ENCODE results near the gene PARP1.
"Not testable (repeated sequence)": the region's sequence is repeated elsewhere in the genome, so short reads cannot be mapped to it uniquely, and the experiment has no call there.

PARP1 gene

DNA sequence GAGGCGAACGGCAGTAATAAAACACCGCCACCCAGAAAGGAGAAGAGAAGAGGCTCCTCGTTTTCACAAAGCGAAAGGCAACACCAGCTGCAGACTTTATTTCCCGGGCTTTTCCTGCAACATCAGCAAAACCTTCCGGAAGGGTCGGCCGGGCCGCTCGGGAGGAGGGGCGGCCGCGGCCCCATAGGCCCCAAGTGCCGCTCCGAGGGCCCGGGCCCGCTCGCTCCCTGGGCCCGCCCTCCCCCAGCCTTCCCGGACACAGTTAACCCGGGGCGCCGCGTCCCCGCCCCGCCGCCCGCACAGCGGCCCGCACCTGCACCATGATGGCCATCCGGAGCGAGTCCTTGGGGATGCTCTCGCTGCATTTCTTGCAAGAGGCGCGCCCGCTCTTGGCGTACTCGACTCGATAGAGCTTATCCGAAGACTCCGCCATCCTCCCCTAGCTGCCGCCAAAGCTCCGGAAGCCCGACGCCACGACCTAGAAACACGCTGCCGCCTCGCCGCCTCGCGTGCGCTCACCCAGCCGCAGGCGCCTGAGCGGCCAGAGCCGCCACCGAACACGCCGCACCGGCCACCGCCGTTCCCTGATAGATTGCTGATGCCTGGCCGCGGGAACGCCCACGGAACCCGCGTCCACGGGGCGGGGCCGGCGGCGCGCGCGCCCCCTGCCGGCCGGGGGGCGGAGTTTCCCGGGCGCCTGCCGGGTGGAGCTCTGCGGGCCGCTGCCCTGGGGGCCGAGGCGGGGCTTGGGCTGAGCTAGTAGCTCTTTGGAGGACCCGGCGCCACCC is at the start of gene PARP1:
TSS of gene PARP1 (minus strand) at position 597 of the 788 bp plus-strand sequence. CDS start at position 433, 164 bp downstream.
- DNase-seq = peak; percentile 55

DNA sequence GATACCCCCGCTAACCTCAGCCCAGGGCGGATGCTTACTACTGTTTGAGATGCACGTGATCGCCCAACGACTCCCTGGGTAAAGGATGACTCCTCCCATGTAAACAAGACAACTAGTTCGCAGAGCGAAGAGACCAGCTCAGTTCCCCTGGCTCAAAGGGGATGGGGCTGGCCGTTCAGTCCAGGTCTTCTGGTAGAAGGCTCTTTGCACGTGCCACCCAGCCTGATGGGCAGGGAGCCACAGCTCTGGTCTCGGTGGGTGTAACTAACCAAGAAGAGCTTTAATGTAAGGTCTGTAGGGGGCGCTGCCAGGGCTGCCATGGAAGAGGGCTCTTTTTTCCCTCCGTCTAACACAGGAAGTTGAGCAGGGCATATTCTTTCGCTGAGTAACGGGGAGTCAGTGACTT is 49.4 kb upstream of the PARP1 start:
- no peak for DNase-seq

DNA sequence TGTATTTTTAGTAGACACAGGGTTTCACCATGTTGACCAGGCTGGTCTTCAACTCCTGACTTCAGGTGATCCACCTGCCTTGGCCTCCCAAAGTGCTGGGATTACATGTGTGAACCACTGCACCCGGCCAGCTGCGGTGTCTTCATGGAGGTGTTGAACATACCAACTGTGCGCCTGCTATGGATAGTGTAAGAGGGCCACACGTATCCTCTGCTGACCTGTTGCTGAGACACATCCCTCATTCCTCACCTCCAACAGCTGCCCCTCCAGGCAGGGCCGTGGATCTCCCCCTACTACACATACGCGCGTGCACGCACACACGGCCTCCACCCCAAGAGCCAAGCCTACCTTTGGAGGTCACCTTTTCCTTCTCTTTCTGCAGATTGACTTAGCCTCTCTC is 48.0 kb upstream of the PARP1 start:
- no peak for DNase-seq

DNA sequence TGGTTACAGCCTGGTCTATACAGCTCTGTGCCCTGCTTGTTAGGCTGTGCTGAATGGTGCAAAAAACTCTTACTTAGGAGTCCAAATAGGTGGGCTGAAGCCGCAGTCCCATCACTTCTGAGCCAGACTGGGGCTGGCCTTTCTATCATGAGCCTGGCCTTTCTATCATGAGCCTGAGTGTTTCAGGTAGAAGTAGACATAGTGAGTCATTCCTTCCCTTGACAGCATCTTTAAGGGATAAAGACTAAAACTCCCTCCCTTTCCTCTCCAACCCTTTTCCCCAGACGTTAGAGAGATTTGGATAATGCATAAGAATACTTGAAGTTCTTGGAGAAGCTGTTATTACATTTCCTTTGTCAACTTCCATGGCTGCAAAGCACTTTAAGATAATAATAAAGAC is 46.5 kb upstream of the PARP1 start:
- DNase-seq = no peak

DNA sequence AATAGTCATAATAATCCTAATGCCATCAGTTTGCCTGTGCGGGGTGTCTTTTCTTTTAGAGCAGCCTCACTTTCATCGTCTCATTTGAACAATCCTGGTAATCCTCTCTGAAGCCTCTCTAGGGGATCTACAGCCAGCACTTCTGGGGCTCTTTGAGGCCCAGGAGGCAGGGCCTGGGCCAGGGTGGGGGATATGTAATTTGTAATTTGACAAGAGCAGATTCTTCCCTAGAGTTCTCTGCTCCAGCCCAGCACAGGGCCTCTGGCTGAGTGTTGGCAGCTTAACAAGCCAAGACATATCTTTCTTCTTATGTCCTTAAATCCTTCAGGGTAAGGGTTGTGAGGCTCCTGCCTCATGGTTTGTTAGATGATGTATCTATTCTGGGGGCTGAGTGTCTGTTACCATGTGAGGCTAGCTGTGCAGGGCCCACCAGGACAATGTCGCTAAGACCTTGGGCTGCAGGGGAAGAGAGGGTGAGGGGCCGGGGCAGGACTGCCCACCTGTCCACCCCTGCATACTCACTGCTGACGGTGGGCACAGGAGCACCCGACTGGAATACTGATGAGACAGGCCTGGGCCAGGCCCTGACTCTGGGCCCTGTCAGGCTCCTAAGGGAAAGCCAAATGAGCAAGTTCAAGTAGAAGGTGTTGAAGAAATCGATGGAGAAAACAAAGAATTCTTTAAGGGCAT is 45.3 kb upstream of the PARP1 start:
- no peak for DNase-seq

DNA sequence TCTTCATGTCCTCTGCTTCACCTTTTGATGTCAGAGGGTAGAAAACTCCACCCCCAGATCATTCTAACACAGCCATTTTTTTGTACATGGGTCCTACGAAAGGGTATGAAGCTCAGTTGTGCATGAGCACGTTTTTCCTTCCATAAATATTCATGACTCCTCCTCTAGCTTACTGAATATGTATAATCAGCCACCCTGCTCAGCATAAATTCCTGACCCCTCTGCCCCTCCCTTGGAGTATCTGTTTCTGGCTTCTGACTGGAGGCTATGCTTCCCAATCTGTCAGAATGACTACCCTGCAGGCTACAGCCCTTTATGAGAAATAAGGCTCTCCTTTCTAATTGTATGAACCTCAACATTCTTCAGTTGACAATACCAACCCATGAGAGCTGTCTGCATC is 42.8 kb upstream of the PARP1 start:
- no peak for DNase-seq

DNA sequence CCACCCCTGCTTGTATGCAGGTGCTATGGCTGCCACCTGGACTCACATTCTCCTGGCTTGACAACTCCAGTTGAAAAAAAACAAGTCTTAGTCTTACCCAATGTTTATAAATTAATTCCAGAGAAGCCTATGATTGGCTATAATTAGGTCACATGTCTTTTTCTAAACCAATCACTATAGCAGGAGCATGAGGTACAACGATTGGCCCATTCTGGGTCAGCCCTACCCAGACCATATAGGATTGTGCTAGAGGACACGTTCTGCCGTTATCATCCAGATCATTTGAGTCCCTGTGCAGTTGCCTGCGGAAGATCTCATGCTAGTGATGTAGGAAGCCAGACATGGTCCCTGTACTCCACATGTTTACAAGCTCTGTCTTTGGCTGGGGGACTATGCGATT is 41.9 kb upstream of the PARP1 start:
- DNase-seq = no peak

DNA sequence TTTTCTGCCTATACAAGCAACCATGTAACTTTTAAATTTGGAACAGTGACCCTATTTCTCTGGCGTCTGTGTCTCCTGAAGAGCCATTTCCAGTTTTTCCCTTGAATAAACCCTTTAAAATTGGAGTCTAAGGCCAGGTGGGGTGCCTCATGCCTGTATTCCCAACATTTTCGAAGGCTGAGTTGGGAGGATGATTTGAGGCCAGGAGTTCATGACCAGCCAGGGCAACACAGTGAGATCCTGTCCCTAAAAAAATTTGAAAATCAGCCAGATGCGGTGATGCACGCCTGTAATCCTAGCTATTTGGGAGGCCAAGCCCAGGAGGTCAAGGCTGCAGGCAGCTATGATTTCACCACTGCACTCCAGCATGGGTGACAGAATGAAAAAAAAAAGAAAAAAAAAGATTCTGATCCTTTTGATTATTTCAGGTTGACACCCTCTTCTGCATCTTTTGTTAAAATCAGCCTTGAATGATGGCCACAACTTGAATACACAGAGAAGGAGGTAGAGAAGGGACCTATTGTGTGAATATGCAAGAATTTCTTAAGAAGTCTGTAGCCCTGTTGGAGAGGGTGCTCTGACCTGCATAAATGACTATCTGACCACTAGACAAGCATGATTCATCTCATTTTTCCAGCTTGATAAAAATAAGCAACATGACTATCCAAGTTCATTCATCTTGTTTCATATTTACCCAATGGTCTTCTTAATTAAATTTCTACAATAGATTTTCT is 40.2 kb upstream of the PARP1 start:
- no peak for DNase-seq

DNA sequence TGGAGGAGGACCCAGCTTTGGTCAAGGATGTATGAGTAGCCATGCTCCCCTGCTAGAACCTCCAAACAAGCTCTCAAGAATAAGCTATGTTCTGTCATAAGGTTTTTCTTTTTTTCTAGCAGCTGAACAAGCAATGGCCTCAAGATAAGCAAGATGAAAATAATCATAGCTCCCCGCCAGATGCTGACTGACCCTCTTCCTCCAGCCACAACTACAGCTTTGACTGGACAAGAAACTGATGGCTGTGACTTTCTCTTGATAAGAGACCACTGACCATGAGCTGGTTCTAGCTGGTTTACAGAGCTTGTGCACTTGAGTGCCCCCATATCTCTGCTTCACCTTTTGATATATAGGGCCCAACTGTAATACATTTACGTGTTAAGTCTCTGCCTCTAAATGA is 38.2 kb upstream of the PARP1 start:
- no peak for DNase-seq

DNA sequence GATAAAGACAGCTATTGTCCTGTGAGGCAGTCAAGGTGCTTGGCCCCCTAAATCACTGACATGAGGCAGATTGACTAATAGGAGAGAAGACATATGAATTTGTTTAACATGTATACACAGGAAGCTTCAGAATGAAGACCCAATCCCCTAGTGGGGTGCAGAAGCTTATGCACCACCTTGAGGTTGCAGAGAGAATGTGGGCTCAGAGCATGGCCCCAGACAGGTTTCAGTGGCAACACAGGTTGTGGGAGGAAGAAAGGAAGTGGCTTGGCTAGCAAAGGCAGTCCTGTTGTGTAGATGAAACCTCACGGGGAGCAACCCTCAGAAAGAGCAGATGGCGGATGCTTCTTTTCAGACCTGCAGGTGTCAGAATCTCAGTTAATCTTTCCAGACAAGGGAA is 37.0 kb upstream of the PARP1 start:
- DNase-seq = no peak

DNA sequence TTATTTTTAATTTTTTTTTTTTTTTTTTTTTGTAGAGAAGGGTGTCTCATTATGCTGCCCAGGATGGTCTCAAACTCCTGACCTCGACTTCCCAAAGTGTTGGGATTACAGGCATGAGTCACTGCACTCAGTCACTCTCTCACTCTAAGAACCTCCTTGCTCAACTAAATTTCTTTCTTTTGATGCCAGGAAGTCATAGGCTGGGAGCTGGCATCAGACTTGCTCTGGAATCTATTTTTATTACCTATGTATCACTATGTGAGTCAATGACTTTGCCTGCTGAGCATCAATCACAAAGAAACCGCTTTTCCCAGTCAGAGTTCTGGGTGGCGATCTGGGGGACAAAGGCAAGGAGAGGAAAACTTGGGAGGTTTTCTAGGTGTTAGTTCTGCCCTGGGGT is 35.5 kb upstream of the PARP1 start:
- DNase-seq = no peak

DNA sequence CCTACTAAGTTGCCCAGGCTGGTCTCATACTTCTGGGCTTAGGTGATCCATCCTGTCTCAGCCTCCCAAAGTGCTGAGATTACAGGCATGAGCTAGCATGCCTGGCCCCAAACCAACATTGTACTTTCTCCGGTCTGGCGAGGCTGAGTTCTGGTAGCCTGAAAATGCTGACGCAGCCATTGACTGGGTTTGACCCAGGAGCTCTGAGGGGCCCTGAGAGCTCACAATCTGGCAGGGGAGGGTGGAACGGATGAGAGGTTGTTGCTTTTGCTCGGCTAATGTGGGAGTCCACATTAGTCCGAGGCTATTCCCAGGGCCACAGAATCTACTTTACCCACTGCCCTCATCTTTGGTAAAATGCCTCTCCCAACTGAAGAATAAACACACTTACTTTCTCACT is 35.1 kb upstream of the PARP1 start:
- DNase-seq = no peak

DNA sequence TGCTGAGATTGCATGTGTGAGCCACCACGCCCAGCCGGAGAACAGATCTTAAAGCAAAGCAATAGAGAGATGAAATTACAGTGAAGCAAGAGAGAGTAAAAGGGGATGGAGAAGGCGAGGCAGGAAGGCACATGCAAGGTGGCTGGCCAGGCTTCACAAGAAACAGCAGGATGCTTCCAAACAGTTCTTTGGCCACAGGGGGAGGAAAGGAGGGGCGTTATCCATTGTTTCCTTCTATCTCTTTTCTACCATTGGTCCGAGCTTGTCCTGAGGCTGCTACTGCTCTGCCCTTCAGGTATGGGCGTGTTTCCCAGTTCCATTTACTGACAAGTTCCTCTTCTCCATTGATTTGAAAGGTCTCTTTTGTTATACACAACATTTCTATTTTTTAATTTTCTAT is 33.7 kb upstream of the PARP1 start:
- no peak for DNase-seq

DNA sequence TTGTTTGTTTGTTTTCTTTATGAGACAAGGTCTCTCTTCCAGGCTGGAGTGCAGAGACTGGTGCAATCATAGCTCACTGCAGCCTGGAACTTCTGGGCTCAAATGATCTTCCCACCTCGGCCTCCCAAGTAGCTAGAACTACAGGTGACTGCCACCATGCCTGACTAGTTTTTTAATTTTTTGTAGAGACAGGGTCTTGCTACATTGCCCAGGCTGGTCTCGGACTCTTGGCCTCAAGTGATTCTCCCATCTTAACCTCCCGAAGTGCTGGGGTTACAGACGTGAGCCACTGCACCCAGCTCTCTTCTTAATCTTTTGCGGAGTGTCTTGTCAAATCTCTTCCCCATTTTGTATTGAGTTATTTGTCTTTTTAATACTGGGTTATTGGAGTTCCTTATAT is 32.6 kb upstream of the PARP1 start:
- no peak for DNase-seq

DNA sequence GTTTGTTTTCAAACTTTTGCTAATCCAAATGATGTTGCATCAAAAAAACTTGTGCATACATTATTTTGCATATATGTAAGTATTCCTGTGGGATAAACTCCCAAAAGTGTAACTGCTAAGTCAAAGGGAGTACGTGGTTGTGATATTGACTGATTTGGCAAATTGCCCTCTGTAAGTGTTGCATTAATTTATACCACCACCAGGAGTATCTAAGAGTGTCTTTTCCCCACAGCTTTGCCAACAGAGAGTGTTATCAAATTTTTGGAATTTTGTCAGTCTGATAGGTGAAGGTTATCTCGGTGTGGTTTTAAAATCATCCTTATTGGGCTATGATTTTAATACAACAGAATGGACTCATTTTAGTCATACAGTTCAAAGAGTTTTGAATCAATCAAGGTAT is 30.1 kb upstream of the PARP1 start:
- DNase-seq = no peak

DNA sequence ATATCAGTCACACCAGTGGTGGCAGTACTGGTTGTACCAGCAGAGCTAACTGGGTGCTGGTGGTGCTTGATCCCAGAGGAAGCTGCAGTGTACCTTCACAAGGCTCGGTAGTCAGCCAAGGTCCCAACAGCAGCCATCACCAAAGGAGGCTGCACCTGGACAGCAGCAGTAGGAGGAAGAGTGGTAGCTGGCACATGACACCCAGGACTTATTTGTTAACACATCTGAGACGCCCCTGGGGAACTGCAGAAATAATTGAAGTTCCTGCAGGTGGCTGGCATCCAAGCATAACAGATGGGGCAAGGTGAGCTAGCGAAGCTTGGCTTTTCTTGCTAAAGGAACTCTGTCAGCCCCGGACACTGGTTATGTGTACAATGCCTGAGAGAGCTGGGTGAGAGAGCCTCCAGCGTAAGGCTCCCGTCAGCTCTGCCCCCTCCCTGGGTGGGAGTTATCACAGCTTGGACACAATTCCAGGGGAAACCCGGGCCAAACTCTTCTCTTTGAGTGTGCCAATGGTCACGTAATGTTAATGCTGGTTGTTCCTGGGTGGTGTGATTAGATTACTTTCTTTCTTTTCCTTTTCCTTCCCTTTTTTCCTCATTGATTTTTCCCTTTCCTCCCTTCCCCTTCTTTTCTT is 29.1 kb upstream of the PARP1 start:
- DNase-seq = peak; percentile 43

DNA sequence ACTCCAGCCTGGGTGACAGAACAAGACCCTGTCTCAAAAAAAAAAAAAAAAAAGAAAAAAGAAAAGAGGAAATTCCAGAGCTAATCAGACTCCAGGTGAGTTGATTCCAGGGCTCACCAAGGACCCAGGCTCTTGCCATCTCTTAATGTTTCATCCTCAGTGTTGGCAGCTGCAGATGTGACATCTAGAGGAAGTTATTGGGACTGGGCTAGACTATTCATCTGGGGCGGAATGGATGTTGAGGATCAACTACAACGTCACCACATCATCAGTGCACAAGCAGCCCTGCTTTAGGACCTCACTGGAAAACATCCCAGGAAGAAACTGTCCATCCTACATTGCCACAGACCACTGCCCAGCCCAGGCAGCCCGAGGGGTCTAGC is 28.6 kb upstream of the PARP1 start:
- no peak for DNase-seq

DNA sequence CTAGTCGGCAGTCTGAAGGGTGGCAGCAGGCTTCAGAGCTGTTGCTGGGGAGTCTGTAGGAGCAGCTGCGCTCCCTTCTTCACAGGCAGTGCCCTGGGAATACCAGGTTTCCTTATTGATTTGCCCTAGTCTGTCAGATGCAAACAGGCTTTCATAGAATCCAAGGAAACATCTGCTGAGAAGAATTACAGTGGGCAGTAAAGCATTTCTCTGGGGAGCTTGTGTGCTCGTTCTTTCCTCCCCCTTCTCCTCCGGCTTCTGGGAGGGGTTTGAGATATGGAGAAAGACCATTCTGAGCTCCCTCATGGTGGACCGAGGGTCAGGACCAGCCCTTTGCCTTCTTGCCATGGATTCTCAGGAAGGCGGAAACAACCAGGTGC is 25.4 kb upstream of the PARP1 start:
- no peak for DNase-seq

DNA sequence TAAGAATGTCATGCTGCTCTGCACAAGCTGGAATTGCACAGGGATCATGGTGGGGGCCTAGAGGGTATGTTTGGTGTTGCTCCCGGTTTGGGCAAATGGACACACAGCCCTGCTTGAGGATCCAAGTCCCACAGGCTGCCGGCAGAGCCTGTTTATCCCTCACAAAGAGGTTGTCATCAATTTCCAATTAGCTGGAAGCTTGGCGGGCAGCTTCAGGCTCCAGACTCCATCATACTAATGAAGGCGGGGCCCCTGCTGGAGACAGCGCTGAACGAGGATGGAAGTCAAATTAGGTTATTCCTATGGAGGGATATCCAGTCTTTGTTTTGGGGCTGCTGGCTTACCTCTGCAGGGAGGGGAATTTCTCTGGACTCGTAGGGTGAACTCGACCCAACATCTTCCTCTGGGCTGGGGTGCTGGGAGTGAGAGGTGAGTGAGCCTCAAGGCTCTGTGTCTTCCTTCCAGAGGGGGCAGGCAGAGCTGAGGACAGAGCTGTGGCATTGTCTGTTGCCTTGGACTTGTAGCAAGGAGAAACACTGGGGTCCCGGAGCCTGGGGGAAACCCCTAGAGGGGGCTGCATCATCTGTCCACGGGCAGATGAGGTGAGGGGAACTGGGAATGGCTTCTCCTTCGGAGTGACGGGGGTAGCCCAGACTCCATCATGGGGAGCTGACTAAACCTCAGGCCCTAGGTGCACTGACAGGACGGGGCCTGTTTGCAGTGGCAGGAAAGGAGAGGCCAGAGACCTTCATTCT is 24.9 kb upstream of the PARP1 start:
- no peak for DNase-seq

DNA sequence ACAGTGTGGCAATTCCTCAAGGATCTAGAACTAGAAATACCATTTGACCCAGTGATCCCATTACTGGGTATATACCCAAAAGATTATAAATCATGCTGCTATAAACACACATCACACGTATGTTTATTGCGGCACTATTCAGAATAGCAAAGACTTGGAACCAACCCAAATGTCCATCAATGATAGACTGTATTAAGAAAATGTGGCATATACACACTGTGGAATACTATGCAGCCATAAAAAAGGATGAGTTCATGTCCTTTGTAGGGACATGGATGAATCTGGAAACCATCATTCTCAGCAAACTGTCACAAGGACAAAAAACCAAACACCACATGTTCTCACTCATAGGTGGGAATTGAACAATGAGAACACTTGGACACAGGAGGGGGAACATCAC is 24.0 kb upstream of the PARP1 start:
- DNase-seq = not testable (repeated sequence)

DNA sequence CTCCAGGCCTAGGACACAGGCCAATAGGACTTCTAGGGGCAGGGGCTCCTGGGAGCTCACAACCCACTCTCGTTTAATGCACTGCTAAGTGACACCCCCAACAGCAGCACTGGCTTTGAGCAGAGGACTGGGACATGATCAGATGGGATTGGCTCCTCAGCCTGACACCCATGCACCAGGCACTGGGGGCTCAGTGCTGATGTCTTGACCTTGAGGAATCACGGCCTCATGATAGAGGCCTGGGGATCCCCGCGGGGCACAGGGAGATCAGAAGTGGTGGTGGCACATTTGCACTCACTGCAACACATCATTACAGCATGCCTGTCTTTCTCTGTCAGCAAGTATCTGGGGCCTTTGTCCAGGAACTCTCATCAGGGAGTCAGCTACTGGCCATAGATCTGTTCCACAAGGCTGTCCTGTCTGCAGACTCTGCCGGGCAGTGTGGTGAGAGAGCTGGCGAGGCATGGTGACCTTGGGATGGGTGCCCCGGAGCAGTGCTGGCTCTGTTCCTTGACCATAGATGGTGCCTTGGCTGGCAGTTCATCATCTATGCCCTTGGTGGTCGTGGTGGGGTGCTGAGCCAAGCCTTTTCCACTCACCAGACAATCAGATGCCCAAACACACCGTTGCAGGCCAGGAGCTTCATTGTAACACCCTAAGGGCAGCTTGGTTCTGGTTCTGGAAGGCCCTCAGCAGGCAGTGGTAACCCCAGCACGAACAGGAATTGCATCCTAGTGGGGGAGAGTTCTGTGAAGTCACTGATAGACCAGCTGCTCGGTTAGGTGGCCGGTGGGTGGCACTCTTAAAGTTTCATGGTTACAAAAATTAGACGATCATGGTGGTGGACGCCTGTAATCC is 22.2 kb upstream of the PARP1 start:
- no peak for DNase-seq
